Mesodermal cell (in vitro differentiated cells): ENCODE results near the gene SIN3B.
"Not testable (repeated sequence)": the region's sequence is repeated elsewhere in the genome, so short reads cannot be mapped to it uniquely, and the experiment has no call there.

Experiments
- H3K27ac ChIP-seq: 2 replicates; pipeline ENCODE4 v1.7.0; 2013; ENCODE audit warnings: mild to moderate bottlenecking, low read depth, low read length, moderate library complexity; ENCODE audit not compliant: severe bottlenecking
- H3K36me3 ChIP-seq: 2 replicates; pipeline ENCODE4 v1.7.1; 2013; ENCODE audit warnings: mild to moderate bottlenecking, low read length, moderate library complexity; ENCODE audit not compliant: control insufficient read depth, insufficient read depth
- H3K4me1 ChIP-seq: one replicate; pipeline ENCODE4 v1.7.1; 2013; ENCODE audit warnings: mild to moderate bottlenecking, low read length; ENCODE audit not compliant: insufficient read depth, control insufficient read depth, poor library complexity, severe bottlenecking
- H3K4me3 ChIP-seq: 2 replicates; pipeline ENCODE4 v1.7.0; 2013; ENCODE audit warnings: low read length, control low read depth, mild to moderate bottlenecking; ENCODE audit not compliant: insufficient read depth, poor library complexity, severe bottlenecking; ENCODE audit errors: extremely low read depth
- H3K9me3 ChIP-seq: 2 replicates; pipeline ENCODE4 v1.7.1; 2013; ENCODE audit warnings: mild to moderate bottlenecking, low read length, moderate library complexity; ENCODE audit not compliant: control insufficient read depth
- WGBS, 2 experiments: methylation state at CpG; one replicate each; pipeline ENCODE4 v1.1.5; 2013; ENCODE audit warnings: missing lambda C conversion rate in 2 of 2; ENCODE audit not compliant: insufficient coverage in 2 of 2; 5-methylcytosine and 5-hydroxymethylcytosine counted together

Gene SIN3B

DNA sequence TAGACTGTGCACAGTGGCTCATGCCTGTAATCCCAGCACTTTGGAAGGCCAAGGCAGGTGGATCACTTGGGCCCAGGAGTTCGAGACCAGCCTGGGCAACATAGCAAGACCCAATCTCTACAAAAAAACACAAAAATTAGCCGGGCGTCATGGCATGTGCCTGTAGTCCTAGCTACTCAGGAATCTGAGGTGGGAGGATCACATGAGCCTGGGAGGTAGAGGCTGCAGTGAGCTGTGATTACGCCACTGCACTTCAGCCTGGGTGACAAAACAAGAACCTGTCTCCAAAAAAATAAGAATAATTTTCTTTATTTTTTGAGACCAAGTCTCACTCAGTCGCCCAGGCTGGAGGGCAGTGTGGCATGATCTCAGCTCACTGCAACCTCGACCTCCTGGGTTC is 30.9 kb upstream of the SIN3B start:
- H3K4me1 ChIP-seq, H3K9me3 ChIP-seq, H3K4me3 ChIP-seq, H3K36me3 ChIP-seq, H3K27ac ChIP-seq: not testable (repeated sequence)
- WGBS, 2 experiments = 93 to 97% methylated on average over 3 of the region's 6 CpGs

DNA sequence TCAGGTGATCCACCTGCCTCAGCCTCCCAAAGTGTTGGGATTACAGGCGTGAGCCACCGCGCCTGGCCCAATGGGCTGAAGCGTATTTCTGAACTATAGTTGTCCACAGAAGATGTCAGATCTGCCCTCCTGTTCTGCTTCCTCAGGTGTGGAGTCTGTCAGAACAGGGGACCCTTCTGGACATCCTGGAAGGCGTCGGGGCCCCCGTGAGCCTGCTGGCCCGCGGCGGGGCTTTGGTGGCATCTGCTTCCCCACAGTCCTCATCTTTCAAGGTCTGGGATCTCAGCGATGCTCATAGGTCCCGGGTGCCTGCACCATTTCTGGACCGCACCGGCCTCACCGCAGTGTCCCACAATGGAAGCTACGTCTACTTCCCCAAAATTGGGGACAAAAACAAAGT is 29.5 kb upstream of the SIN3B start:
- Histone ChIP-seq H3K36me3 (no peaks in the 10 kb centered on the region), H3K4me3 (no peak overlapping the region), H3K27ac (no peak overlapping the region), H3K4me1 (no peaks in the 10 kb centered on the region), H3K9me3 (peaks cover 9% of the 10 kb centered on the region)
- WGBS, 2 experiments = 96% methylated on average over 10 to 15 of the region's 16 CpGs

DNA sequence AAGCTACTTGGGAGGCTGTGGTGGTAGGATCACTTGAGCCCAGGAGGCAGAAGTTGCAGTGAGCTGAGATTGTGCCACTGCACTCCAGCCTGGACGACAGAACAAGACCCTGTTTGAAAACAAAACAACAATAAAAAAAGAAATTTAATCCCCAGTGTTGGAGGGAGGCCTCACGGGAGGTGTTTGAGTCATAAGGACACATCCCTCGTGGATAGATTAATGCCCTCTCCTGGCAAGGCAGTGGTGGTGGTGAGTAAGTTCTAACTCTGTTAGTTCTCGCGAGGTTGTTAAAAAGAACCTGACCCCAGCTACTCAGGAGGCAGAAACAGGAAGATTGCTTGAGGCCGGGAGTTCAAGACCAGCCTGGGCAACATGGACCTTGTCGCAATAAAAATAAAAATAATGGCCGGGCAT is 27.6 kb upstream of the SIN3B start:
- Histone ChIP-seq H3K4me3 (no peak overlapping the region), H3K4me1 (no peaks in the 10 kb centered on the region), H3K27ac (no peak overlapping the region), H3K36me3 (no peaks in the 10 kb centered on the region), H3K9me3 (peaks cover 4% of the 10 kb centered on the region)
- WGBS, 2 experiments = 91 to 100% methylated on average over 4 to 6 of the region's 8 CpGs

DNA sequence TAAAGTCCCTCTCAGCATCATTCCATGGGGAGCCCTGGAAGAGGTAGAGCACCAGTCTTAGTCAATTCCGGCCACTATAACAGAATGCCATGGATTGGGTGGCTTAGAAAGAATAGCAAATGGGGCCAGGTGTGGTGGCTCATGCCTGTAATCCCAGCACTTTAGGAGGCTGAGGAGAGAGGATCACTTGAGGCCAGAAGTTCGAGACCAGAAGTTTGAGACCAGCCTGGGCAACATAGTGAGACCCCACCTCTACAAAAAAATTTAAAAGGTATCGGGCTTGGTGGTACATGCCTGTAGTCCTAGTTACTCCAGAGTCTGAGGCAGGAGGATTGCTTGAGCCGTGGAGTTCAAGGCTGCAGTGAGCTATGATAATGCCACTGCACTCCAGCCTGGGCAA is 25.0 kb upstream of the SIN3B start:
- no peaks in the 10 kb centered on the region for H3K9me3 ChIP-seq
- WGBS, 2 experiments = 77 to 93% methylated on average over 3 to 4 of the region's 4 CpGs

DNA sequence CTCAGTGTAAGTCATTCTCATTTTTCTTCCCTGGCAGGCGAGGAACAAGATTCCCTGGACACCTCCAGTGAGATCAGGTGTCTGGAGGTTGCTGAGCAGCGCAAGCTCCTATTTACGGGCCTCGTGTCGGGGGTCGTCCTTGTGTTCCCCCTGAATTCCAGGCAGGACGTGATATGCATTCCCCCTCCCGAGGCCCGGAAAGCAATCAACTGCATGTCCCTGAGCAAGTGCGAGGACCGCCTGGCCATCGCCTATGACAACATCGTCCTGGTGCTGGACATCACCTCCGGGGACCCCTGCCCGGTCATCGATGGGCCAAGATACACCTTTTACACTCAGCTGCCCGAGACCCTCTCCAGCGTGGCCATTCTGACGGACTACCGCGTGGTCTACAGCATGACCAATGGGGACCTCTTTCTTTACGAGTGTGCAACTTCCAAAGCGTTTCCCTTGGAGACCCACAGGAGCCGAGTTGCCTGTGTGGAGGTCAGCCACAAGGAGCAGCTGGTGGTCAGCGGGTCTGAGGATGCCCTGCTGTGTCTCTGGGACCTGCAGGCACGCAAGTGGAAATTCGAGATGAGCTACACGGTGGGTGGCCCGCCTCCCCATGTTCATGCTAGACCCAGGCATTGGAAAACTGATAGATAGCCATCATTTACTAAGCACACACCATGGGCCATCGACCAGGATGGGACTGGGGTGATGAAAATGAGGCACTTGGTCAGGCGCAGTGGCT is 21.5 kb upstream of the SIN3B start:
- Histone ChIP-seq H3K36me3 (no peaks in the 10 kb centered on the region), H3K4me1 (no peaks in the 10 kb centered on the region), H3K9me3 (no peaks in the 10 kb centered on the region), H3K27ac (no peak overlapping the region), H3K4me3 (no peak overlapping the region)
- 83 to 91% methylated on average over 28 to 31 of the region's 31 CpGs for WGBS, 2 experiments

More for the DNA sequence above, 25.0 kb upstream of the SIN3B start:
- Histone ChIP-seq H3K36me3 (no peaks in the 10 kb centered on the region), H3K4me1 (no peaks in the 10 kb centered on the region), H3K27ac (no peak overlapping the region), H3K4me3 (no peak overlapping the region)

DNA sequence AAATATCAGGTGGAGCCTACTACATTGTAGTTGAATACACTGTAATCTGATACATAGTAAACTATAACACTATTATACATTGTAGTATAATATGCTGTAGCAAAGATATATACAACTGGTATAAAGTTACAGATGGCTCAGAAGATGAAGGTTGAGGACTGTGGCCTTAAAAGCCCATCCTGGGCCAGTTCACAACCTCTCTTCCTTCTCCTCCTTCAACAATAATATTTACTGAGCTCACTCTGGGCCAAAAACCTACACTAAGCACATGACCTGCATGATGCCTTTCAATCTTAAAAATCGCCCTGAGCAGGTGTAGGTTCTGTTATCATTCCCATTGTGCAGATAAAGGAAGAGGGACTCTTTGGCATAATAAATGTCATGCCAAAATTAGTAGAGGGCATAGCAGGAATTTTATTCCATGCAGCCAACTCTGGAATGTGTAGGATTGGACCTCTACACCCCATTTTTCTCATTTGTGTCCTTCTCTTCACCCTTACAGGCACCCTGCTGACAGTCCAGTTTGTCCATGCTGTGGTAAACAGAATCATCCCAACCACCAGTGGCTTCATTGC is 14.6 kb upstream of the SIN3B start:
- H3K27ac ChIP-seq = no peak overlapping the region
- no peaks in the 10 kb centered on the region for H3K4me1 ChIP-seq
- no peak overlapping the region for H3K4me3 ChIP-seq
- no CpG with 5 or more reads among the region's 1 CpG for WGBS, 2 experiments
- peaks cover 11% of the 10 kb centered on the region for H3K9me3 ChIP-seq
- no peaks in the 10 kb centered on the region for H3K36me3 ChIP-seq

DNA sequence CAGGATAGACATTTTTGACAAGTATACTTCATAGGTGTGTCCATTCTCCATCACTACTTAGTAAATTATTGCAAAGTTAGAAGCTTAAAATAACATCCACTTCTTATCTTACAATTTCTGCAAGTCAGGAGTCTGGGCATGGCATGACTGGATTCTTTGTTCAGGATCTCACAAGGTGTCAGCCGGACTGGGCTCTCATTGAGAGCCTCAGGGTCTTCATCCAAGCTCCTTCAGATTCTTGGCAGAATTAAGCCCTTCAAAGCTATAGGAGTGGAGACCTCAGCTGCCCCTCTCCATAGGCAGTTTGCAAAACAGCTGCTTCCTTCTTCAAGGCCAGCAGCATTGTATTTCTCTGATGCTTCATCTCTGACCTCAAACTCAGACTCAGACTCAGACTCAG is 9.1 kb upstream of the SIN3B start:
- H3K4me1 ChIP-seq = peaks cover 7% of the 10 kb centered on the region
- no peak overlapping the region for H3K4me3 ChIP-seq
- no peaks in the 10 kb centered on the region for H3K9me3 ChIP-seq
- 80 to 100% methylated on average over 1 of the region's 1 CpG for WGBS, 2 experiments
- no peak overlapping the region for H3K27ac ChIP-seq
- H3K36me3 ChIP-seq = no peaks in the 10 kb centered on the region

DNA sequence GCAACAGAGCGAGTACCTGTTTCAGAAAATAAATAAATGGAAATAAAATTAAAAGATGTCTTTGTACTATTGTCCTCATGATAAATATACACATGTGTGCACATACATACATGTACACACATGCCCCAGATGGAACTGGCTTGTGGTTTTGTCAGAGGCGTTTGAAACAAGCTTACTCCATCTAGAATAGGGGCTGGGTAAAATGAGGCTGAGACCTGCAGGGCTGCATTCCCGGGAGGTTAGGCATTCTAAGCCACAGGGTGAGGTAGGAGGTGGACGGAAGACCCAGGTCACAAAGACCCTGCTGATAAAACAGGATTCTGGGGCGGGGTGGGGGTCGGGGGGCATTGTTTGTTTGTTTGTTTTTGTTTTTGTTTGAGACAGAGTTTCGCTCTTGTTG is 8.1 kb upstream of the SIN3B start:
- Histone ChIP-seq H3K27ac (no peak overlapping the region), H3K9me3 (no peaks in the 10 kb centered on the region), H3K4me1 (peaks cover 13% of the 10 kb centered on the region), H3K4me3 (no peak overlapping the region), H3K36me3 (no peaks in the 10 kb centered on the region)
- 79 to 95% methylated on average over 4 to 6 of the region's 7 CpGs for WGBS, 2 experiments

DNA sequence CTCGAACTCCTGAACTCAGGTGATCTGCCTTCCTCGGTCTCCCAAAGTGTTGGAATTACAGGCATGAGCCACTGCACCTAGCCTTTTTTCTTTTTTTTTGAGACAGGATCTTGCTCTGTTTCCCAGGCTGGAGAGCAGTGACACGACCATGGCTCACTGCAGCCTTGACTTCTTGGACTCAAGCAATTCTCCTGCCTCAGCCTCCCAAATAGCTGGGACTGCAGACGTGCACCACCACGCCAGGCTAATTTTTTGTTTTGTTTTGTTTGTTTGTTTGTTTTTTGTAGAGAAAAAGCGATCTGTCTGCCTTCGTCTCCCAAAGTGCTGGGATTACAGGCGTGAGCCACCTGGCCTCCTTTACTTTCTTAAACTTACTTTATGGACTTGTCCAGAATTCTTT is 6.5 kb upstream of the SIN3B start:
- H3K4me3 ChIP-seq = no peak overlapping the region
- no peaks in the 10 kb centered on the region for H3K9me3 ChIP-seq
- H3K27ac ChIP-seq = peak overlapping the region; percentile 81
- H3K4me1 ChIP-seq = peaks cover 13% of the 10 kb centered on the region
- H3K36me3 ChIP-seq = no peaks in the 10 kb centered on the region
- WGBS, 2 experiments = 89 to 96% methylated on average over 5 of the region's 8 CpGs

DNA sequence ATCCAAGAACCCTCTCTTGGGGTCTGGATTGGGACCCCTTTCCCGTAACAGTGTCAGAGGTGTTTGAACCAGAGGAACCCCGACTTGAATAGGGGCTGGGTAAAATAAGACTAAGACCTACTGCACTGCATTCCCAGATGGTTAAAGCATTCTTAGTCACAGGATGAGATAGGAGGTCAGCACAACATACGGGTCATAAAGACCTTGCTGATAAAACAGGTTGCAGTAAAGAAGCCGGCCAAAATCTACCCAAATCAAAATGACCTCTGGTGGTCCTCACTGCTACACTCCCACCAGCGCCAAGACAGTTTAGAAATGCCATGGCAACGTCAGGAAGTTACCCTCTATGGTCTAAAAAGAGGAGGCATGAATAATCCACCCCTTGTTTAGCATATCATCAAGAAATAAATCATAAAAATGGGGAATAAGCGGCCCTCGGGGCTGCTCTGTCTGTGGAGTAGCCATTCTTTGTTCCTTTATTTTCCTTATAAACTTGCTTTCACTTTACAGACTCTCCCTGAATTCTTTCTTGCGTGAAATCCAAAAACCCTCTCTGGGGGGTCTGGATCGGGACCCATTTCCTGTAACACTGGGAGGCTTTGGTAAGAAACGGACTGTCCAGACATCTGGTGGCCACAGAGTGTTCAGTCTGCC is 4.4 kb upstream of the SIN3B start:
- Histone ChIP-seq H3K4me3 (peak overlapping the region; percentile 11), H3K36me3 (no peaks in the 10 kb centered on the region), H3K27ac (peak overlapping the region; percentile 53), H3K4me1 (peaks cover 13% of the 10 kb centered on the region), H3K9me3 (no peaks in the 10 kb centered on the region)
- 55 to 56% methylated on average over 8 to 11 of the region's 11 CpGs for WGBS, 2 experiments
